C4-2B (cell line): ENCODE results near the gene QSOX1.

Experiments used
- CTCF ChIP-seq: fragments of 450-650 bp; conservative IDR thresholded peaks from 2 replicates; pipeline ENCODE4 v1.5.1; 2017; ENCODE audit warnings: mild to moderate bottlenecking
- ZFX ChIP-seq: fragments of 450-650 bp; IDR thresholded peaks from 2 replicates; pipeline ENCODE4 v1.6.1; 2017

- TF ChIP-seq CTCF (no peak), ZFX (no peak)
Measured at GRCh38 chr1:180145446-180145845, 9.2 kb upstream of the QSOX1 start.
